T-cell (primary cell): ENCODE data around the gene TEX53. TPM values are rescaled to one million over a fixed set of nuclear protein-coding genes. Genes with fewer than 3 reads are reported as not detected.
A peak's percentile ranks its signal among the peaks of the same experiment; 100 is the strongest.

Experiments used
- ATAC-seq, 4 experiments: fragments of 200-7000 bp in 3 of 4; fragments of 150-1000 bp in 1 of 4; cut with Tn5 transposase; replicated peaks in 1 of 4; 1 replicate in 3 of 4; 2 replicates in 1 of 4; pipeline ENCODE4 v1.10.0; 2021; ENCODE audit warnings: moderate library complexity in 3 of 4, mild to moderate bottlenecking in 2 of 4, moderate number of reproducible peaks in 1 of 4
- CTCF ChIA-PET, 2 donors: fragments of 300-600 bp; sonication (Branson Sonifier 250); formaldehyde crosslinking; loops; one replicate each; lab custom pipeline; 2022; ENCODE audit warnings: antibody characterized with exemption in 2 of 2; lab: Charles Lee
- POLR2A ChIA-PET, 2 donors: fragments of 300-600 bp; sonication (Branson Sonifier 250); formaldehyde crosslinking; loops; one replicate each; lab custom pipeline; 2022; ENCODE audit warnings: antibody characterized with exemption in 2 of 2; lab: Charles Lee
- DNase-seq, 35 experiments: peaks; one replicate each; pipeline versions ENCODE4 v3.0.0 to v3.0.0-alpha.2; 2013 to 2023
- H3K27ac ChIP-seq: one replicate; pipeline ENCODE4 v1.5.1; 2013; ENCODE audit warnings: low read length
- H3K27me3 ChIP-seq, 2 experiments: replicated peaks in 1 of 2; 1 replicate in 1 of 2; 2 replicates in 1 of 2; pipeline versions ENCODE4 v1.6.1 to v1.7.0; 2013; ENCODE audit warnings: low read length in 1 of 2, mixed read lengths in 1 of 2; ENCODE audit not compliant: control insufficient read depth in 2 of 2, insufficient read depth in 2 of 2; ENCODE audit errors: extremely low read depth in 1 of 2
- H3K36me3 ChIP-seq, 2 donors: 1 replicate in 1 of 2; 2 replicates in 1 of 2; pipeline versions ENCODE4 v1.6.1 to v1.7.0; 2013; ENCODE audit warnings: low read length in 1 of 2; ENCODE audit not compliant: control insufficient read depth in 2 of 2, insufficient read depth in 1 of 2; ENCODE audit errors: extremely low read depth in 1 of 2
- H3K4me1 ChIP-seq, 2 experiments: 1 replicate in 1 of 2; 2 replicates in 1 of 2; pipeline versions ENCODE4 v1.6.1 to v1.7.0; 2013; ENCODE audit warnings: low read length in 2 of 2, mixed read lengths in 1 of 2; ENCODE audit not compliant: insufficient read depth in 2 of 2, control insufficient read depth in 1 of 2; ENCODE audit errors: extremely low read depth in 1 of 2
- H3K4me3 ChIP-seq, 2 donors: 1 replicate in 1 of 2; 2 replicates in 1 of 2; pipeline versions ENCODE4 v1.5.1 to v1.7.0; 2013; ENCODE audit warnings: mild to moderate bottlenecking in 2 of 2, low read length in 1 of 2, moderate library complexity in 1 of 2; ENCODE audit not compliant: control insufficient read depth in 1 of 2; ENCODE audit errors: extremely low read depth in 1 of 2
- H3K9me3 ChIP-seq: 2 replicates; pipeline ENCODE4 v1.7.0; 2013
- H3K27ac Mint-ChIP-seq, 2 donors: one replicate each; pipeline ENCODE4 v1.8.0; 2020 to 2021; ENCODE audit warnings: mild to moderate bottlenecking in 2 of 2, mixed read lengths in 2 of 2
- H3K27me3 Mint-ChIP-seq, 2 donors: one replicate each; pipeline ENCODE4 v1.8.0; 2021 to 2022; ENCODE audit warnings: mixed read lengths in 2 of 2
- H3K36me3 Mint-ChIP-seq: one replicate; pipeline ENCODE4 v1.8.0; 2021; ENCODE audit warnings: mixed read lengths
- H3K4me1 Mint-ChIP-seq, 3 donors: one replicate each; pipeline ENCODE4 v1.8.0; 2020 to 2022; ENCODE audit warnings: mixed read lengths in 3 of 3, mild to moderate bottlenecking in 1 of 3
- H3K4me3 Mint-ChIP-seq, 3 donors: one replicate each; pipeline ENCODE4 v1.8.0; 2020 to 2022; ENCODE audit warnings: mild to moderate bottlenecking in 3 of 3, mixed read lengths in 3 of 3, moderate library complexity in 3 of 3
- H3K9me3 Mint-ChIP-seq, 3 donors: one replicate each; pipeline ENCODE4 v1.8.0; 2020 to 2022; ENCODE audit warnings: mixed read lengths in 3 of 3
- WGBS: methylation state at CpG from one replicate; pipeline ENCODE4 v1.1.5; 2013; ENCODE audit warnings: missing lambda C conversion rate; ENCODE audit not compliant: insufficient coverage; 5-methylcytosine and 5-hydroxymethylcytosine counted together
- total RNA-seq, 35 experiments: library from RNA in 6 of 35; stranded (reverse) in 6 of 35; fragments of 120-200 nt in 1 of 35; gene quantifications; one replicate each; pipeline versions ENCODE4 v1.2.1 to v1.2.4 and lab custom pipeline; 2013 to 2026

The TEX53 gene
- total RNA-seq, 5 donors from 2014 or later (not counting 1 experiment from before 2014, with no cell fraction given), result not detected

DNA sequence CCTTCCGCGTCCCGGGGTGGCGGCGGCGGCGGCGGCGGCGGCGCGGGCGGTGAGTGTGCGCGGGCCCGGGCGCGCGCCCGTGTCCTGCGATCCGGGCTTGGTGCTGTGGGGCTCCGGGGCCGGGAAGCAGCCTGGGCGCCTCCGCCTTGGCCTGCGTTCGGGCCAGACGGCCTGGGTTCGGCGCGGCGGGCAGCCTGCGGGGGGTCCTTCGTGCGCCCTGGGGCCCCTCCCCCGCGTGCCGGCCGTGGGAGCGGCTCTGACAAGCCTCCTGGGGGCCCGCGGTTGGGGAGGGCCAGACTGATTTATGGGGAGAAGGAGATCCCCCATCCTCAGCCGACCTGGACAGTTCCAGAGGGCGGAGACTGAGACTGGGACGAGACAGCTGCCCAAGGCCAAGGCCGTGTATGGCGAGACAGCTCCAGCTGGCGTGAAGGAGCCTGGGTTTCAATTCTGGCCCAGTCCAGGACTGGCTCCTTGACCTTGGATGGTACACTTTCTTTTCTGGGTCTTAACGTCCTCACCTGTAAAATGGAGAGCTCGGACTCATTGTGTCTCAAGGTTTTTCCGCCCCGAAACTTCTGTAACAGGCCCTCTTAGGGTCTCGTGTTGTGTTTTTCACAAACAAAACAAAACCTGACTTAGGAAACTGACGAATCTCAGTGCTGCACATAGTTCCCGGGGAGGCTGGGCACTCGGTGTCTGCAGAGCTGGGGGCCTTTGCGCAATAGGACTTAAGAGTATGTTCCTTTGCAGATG is 45.9 kb downstream of the TEX53 start:
- WGBS, result 3% methylated on average over 47 of the region's 58 CpGs
- ATAC-seq, result peak; percentile 74 to 78 (median 76)
- H3K9me3 ChIP-seq, result no peaks in the 10 kb centered on the region
- Mint-ChIP-seq H3K36me3 (peaks cover 3% of the 10 kb centered on the region), H3K4me3 (peak overlapping the region; percentile 88 to 90 (median 88)), H3K27ac (peak overlapping the region; percentile 91 to 95), H3K9me3 (no peaks in the 10 kb centered on the region), H3K4me1 (peaks cover 46 to 63% (median 54%) of the 10 kb centered on the region in 3 donors), H3K27me3 (no peaks in the 10 kb centered on the region)
- CTCF ChIA-PET, result interaction anchor here (0.6 to 1.7 kb wide), 7 partner anchors 19 to 120 kb away, joined by 3 to 13 read pairs (median 4); partner anchors contain the start of gene ATP6V1G1 (in 1 of the 2)
- peak overlapping the region; percentile 79 for H3K27ac ChIP-seq
- no peaks in the 10 kb centered on the region for H3K36me3 ChIP-seq
- DNase-seq, result peak in 29 of 35 experiments; percentile 2 to 59 (median 39)
- peak overlapping the region; percentile 85 to 86 for H3K4me3 ChIP-seq
- H3K4me1 ChIP-seq, result peaks cover 18 to 32% of the 10 kb centered on the region in 2 experiments
- POLR2A ChIA-PET, result interaction anchor here (0.6 to 1.4 kb wide), 3 partner anchors 20 to 381 kb away, joined by 3 to 5 read pairs (median 3); partner anchors contain the start of gene ATP6V1G1 (in 1 of the 2)
- no peaks in the 10 kb centered on the region for H3K27me3 ChIP-seq

DNA sequence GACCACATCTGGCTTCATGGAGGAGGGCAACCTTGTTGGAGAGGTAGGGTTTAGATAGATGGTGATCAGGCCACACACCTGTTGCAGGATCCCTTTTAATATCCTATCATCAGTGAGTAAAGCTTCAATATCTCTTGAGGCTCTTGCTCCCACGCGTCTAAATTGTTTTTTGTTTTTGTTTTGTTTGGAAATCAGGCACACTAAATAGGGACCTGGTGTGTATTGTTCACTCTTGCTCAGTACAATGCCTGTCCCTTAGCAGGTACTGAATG is 49.1 kb downstream of the TEX53 start:
- Histone ChIP-seq H3K36me3 (no peaks in the 10 kb centered on the region), H3K4me1 (peaks cover 17 to 28% of the 10 kb centered on the region in 2 experiments), H3K27me3 (no peaks in the 10 kb centered on the region), H3K9me3 (no peaks in the 10 kb centered on the region), H3K27ac (no peak overlapping the region), H3K4me3 (no peak overlapping the region)
- Mint-ChIP-seq H3K9me3 (no peaks in the 10 kb centered on the region), H3K27me3 (no peaks in the 10 kb centered on the region), H3K36me3 (peaks cover 3% of the 10 kb centered on the region), H3K4me1 (peaks cover 28 to 43% (median 30%) of the 10 kb centered on the region in 3 donors), H3K4me3 (no peak overlapping the region), H3K27ac (peak overlapping the region in 1 of 2 donors; percentile 39)
- DNase-seq, result no peak
- POLR2A ChIA-PET, result no interaction called here
- CTCF ChIA-PET, result no interaction called here
- no peak for ATAC-seq
- whole genome bisulfite sequencing, result no CpG with 5 or more reads among the region's 2 CpGs

DNA sequence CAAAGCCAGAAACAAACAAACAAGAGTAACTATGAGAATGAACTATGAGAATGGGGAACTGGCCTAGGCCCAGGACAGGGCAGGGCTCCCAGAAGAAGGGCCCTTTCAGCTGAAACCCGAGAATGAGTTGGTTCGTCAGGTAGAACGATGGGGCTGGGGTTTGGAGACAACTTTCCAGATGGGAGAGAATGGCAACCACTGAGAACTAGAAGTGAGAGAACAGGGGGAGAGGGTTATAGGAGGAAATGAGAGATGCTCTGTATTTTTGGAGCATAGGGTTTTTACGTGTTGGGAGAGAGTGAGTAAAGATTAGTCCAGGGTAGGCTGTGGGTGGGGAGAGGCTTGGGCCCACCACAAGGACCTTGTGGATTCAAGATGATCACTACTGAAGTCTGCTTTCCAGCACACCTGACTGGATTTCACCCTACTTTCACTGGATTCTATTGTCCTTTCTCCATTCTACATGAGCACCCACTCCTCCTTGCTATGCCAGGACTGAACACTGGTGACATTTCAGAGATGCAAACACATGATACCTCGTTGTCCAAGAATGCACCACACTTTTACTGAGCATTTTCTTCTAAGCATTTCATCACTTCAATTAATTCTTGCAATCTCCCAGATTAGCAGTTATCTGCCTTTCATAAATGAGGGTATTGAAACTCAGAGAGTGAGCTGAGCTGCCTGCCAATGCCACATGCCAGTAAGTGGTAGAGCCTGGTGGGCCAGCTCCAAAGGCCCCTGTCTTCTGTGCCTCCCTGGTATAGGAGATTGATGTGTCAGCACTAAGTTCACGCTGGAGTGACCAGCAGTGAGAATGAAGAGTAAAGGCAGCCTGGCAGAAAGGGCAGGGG is 49.7 kb downstream of the TEX53 start:
- Mint-ChIP-seq H3K4me3 (no peak overlapping the region), H3K27ac (peak overlapping the region; percentile 48), H3K27me3 (no peaks in the 10 kb centered on the region), H3K36me3 (peaks cover 4% of the 10 kb centered on the region), H3K9me3 (no peaks in the 10 kb centered on the region), H3K4me1 (peaks cover 22 to 37% (median 25%) of the 10 kb centered on the region in 3 donors)
- CTCF ChIA-PET, result interaction anchor here (0.6 to 1.9 kb wide), 2 partner anchors 9 to 15 kb away, joined by 3 to 5 read pairs; no protein-coding TSS in a partner anchor
- WGBS, result 92% methylated on average over 6 of the region's 6 CpGs
- peaks cover 12 to 23% of the 10 kb centered on the region in 2 experiments for H3K4me1 ChIP-seq
- DNase-seq (no peak), ATAC-seq (no peak)
- no peak overlapping the region for H3K27ac ChIP-seq
- H3K27me3 ChIP-seq, result no peaks in the 10 kb centered on the region
- H3K36me3 ChIP-seq, result no peaks in the 10 kb centered on the region
- no peak overlapping the region for H3K4me3 ChIP-seq
- no peaks in the 10 kb centered on the region for H3K9me3 ChIP-seq
- POLR2A ChIA-PET, result no interaction called here

DNA sequence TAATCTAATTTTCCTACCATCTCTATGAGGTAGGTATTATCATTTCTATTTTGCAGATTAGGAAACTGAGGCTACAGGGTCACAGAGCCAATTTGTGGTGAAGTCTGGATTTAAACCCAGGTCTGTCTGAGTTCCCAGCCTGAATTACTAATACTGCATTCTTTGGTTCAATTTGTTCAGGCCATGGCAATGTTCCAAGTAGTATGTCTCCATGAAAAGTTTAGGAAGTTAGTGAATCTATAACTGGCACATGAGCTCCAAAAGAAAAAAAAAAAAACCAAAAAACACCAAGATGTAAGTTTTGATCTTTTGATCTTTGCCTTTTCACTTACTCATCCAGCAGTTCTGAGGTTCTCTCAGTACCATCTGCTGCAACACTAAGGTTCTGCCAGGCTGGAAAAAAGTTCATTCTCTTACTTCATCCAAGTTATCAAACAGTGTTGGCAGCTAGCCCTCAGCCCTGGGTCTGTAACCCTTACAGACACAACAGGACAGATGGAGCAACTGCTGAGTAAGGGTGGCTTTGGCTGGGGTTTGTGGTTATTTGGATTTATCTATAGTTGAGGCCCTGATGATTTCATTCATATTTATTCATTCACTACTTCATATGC is 50.9 kb downstream of the TEX53 start:
- H3K4me1 ChIP-seq, result peaks cover 3 to 11% of the 10 kb centered on the region in 2 experiments
- ChIA-PET CTCF (interaction anchor here in 1 of 2 donors (0.7 to 1.9 kb wide), 2 partner anchors 14 to 16 kb away, joined by 4 to 5 read pairs; no protein-coding TSS in a partner anchor), POLR2A (interaction anchor here in 1 of 2 donors (0.6 kb wide), 1 partner anchor 117 kb away, joined by 4 read pairs; no protein-coding TSS in a partner anchor)
- peaks cover 0 to 4% (median 0%) of the 10 kb centered on the region in 3 donors for H3K9me3 Mint-ChIP-seq
- H3K36me3 ChIP-seq, result no peaks in the 10 kb centered on the region
- no peaks in the 10 kb centered on the region for H3K27me3 Mint-ChIP-seq
- DNase-seq, result no peak
- H3K27ac Mint-ChIP-seq, result no peak overlapping the region
- H3K27me3 ChIP-seq, result no peaks in the 10 kb centered on the region
- peaks cover 10% of the 10 kb centered on the region for H3K36me3 Mint-ChIP-seq
- H3K9me3 ChIP-seq, result no peaks in the 10 kb centered on the region
- ATAC-seq, result no peak
- H3K4me3 ChIP-seq, result no peak overlapping the region
- no peak overlapping the region for H3K4me3 Mint-ChIP-seq
- no peak overlapping the region for H3K27ac ChIP-seq
- peaks cover 13 to 26% (median 14%) of the 10 kb centered on the region in 3 donors for H3K4me1 Mint-ChIP-seq

Other genes starting within 250 kb of the TEX53 start
- 10 to 100 TPM; 11.4 to 46.0 (median 13.0) TPM for gene WHRN, start 152.3 kb downstream of the TEX53 start, total RNA-seq
- 100 to 1,000 TPM in 4 of 5 donors, 10 to 100 TPM in 1; 99.2 to 109 (median 103) TPM for gene ATP6V1G1, start 70.0 kb downstream of the TEX53 start, total RNA-seq
- 10 to 100 TPM; 12.2 to 20.0 (median 18.3) TPM for gene TMEM268, start 46.5 kb downstream of the TEX53 start, total RNA-seq
- gene TEX48, start 24.4 kb upstream of the TEX53 start, total RNA-seq, result under 1 TPM in 1 of 5 donors, not detected in 4; 0.51 TPM
- under 1 TPM in 1 of 5 donors, not detected in 4; 0.07 TPM for gene TNFSF15, start 148.2 kb upstream of the TEX53 start, total RNA-seq